AG04449 (cell line): Measurements from ENCODE around the gene RALGDS.

Experiments
- CTCF ChIA-PET: fragments of 350-600 bp; formaldehyde crosslinking; extraction: SDS; loops from one replicate; lab custom pipeline; 2021; ENCODE audit warnings: antibody characterized with exemption; lab: Yijun Ruan, JAX
- POLR2A ChIA-PET: fragments of 400-600, 350-600 bp; formaldehyde crosslinking; extraction: SDS; loops from one replicate; lab custom pipeline; 2020; ENCODE audit warnings: antibody characterized with exemption, inconsistent platforms; lab: Yijun Ruan, JAX
- DNase-seq: peaks from one replicate; pipeline ENCODE4 v3.0.0-alpha.2; 2010; ENCODE audit warnings: low read depth, low spot score
- H3K4me3 ChIP-seq: 2 replicates; pipeline ENCODE4 v1.5.1; 2011; ENCODE audit warnings: low read depth, mild to moderate bottlenecking, control low read depth, low read length
- CTCF ChIP-seq: IDR thresholded peaks from one replicate; pipeline ENCODE4 v1.5.1; 2011; ENCODE audit warnings: mild to moderate bottlenecking, moderate library complexity, low read length, control low read depth, inconsistent platforms; ENCODE audit not compliant: insufficient read depth; ENCODE audit errors: missing control alignments

RALGDS gene

GRCh38 chr9:133154097-133154989 lies 33.3 kb upstream of the RALGDS start:
- DNase-seq = no peak
- ChIA-PET CTCF (interaction anchor here (0.7 to 14.6 kb wide), 5 partner anchors 8 to 122 kb away, joined by 3 to 739 read pairs (median 4); partner anchors contain the start of gene RALGDS), POLR2A (interaction anchor here (0.5 to 1.3 kb wide), 2 partner anchors 10 to 122 kb away, joined by 3 to 4 read pairs; partner anchors contain the start of gene GBGT1)
- H3K4me3 ChIP-seq = no peak overlapping the region
- TF ChIP-seq CTCF = no peak

- H3K4me3 ChIP-seq = no peak overlapping the region
- ChIA-PET POLR2A (no interaction called here), CTCF (interaction anchor here (1.0 to 14.6 kb wide), 4 partner anchors 8 to 45 kb away, joined by 3 to 739 read pairs (median 67); partner anchors contain the start of gene RALGDS)
- DNase-seq = no peak
- no peak for TF ChIP-seq CTCF
Observed at GRCh38 chr9:133153227-133154096, 32.4 kb upstream of the RALGDS start.

- no peak for TF ChIP-seq CTCF
Observed at GRCh38 chr9:133151601-133152525, 30.8 kb upstream of the RALGDS start.

GRCh38 chr9:133151041-133151440 lies 30.0 kb upstream of the RALGDS start:
- ChIA-PET POLR2A (interaction anchor here (0.7 kb wide), 1 partner anchor 132 kb away, joined by 3 read pairs; no protein-coding TSS in a partner anchor), CTCF (interaction anchor here (1.2 to 14.6 kb wide), 4 partner anchors 9 to 129 kb away, joined by 3 to 739 read pairs (median 6); partner anchors contain the start of gene RALGDS)
- DNase-seq = no peak
- no peak overlapping the region for H3K4me3 ChIP-seq
- no peak for TF ChIP-seq CTCF

More at GRCh38 chr9:133151601-133152525, 30.8 kb upstream of the RALGDS start:
- ChIA-PET CTCF (interaction anchor here (1.2 to 14.6 kb wide), 4 partner anchors 8 to 130 kb away, joined by 3 to 739 read pairs (median 6); partner anchors contain the start of gene RALGDS), POLR2A (interaction anchor here (0.7 kb wide), 1 partner anchor 133 kb away, joined by 3 read pairs; no protein-coding TSS in a partner anchor)
- DNase-seq = no peak
- no peak overlapping the region for H3K4me3 ChIP-seq
